NCI-H2196 (cell line): ENCODE results near the gene C16orf74.

ENCODE experiments used
- DNase-seq: peaks from one replicate; lab custom pipeline; 2025; ENCODE audit not compliant: unreplicated experiment; lab: John Stamatoyannopoulos, UW

The C16orf74 gene

GRCh38 chr16:85750827-85751697 is at the start of gene C16orf74:
Gene C16orf74, minus strand, starts transcription at chr16:85751096. Its CDS starts 15,879 bp downstream, at chr16:85735217.
- DNase-seq = peak; percentile 29

- DNase-seq = no peak
Measured at GRCh38 chr16:85800321-85800669, 49.4 kb upstream of the C16orf74 start.

DNA sequence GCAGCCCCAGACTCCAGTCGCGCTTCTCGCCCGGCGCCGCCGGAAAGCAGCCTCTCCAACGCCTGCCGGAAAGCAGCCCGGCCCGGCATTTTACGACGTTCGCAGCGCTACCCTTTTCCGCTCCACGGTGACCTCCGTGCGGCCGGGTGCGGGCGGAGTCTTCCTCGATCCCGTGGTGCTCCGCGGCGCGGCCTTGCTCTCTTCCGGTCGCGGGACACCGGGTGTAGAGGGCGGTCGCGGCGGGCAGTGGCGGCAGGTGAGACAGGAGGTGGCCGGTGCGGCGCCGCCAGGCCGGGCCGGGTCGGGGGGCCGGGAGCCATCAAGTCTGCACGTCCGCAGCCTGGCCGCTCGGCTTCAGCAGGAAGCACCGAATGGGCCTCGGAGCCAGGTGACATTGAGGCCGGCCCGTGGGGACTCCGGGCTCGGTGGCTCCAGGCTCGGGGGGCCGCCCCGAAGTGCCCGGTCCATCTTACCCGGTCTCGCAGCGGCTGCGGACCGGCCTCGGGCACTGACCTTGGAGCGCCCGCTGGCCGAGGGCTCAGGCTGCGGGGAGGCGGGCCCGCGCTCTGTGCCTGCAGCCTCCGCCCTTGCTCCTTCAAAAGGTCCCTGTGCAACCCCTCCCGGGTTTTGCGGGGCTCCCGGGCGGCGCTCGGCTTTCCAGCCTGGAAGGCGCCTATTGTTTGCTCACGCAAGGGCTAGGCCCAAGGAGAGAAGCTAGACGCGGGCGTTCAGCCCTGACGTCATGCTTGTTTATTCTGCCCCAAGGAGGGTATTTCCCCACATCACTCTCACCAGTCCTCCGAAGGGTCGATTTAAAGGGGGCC is 48.8 kb upstream of the C16orf74 start, which contains the start of the genes COX4I1 and EMC8:
COX4I1 (plus strand) TSS at position 199 of the 824 bp plus-strand sequence. CDS start 1,511 bp downstream, outside the sequence.
EMC8 (minus strand) TSS at position 48 of the 824 bp plus-strand sequence. CDS start 249 bp downstream, outside the sequence.
- peak; percentile 80 for DNase-seq

DNA sequence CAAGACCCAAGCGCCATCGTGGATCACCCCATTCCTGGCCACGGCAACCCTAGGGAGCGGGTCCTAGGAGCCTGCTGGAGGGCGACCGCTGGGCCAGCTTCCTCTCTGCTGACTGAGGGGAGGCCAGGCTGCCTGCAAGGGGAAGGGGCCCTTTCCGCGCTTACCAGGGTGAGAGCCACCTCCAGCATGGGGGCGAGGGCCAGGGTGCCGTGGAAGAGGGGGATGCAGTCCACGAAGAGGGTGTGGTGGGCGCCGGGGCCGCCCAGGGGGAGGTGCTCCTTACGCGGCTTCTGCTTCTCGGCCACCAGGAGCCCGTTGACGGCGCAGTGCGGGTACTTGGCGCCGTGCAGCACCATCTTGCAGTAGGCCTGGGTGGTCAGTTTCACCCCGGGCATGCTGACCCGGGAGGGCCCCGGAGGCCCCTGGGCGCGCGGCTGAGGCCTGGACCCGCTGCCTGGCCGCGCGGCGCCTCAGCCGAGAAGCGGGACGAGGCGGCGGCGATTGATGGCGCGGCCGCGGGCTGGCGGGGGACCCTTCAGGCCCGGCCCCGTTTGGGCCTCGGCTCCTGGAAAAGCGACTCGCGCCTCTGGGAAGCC is 48.1 kb upstream of the C16orf74 start:
- DNase-seq = no peak

DNA sequence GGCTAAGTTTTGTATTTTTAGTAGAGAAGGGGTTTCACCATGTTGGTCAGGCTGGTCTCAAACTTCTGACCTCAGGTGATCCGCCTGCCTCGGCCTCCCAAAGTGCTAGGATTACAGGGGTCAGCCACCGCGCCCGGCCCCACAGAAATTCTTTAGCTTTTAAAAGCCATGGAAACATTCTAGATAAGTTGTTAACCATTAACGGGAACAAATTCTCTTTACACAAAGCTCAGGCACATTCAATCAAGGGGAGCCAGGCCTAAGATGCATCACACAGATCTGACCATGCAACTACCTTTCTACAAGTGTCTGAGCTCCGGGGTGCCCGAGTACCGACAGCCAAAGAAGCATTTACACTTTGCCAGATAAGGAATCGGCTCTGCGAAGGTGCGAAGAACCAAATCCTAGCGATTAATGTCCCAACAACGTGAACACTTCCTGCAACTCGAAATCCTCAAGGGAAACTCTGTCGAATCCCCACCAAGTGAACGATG is 47.4 kb upstream of the C16orf74 start:
- DNase-seq = no peak

DNA sequence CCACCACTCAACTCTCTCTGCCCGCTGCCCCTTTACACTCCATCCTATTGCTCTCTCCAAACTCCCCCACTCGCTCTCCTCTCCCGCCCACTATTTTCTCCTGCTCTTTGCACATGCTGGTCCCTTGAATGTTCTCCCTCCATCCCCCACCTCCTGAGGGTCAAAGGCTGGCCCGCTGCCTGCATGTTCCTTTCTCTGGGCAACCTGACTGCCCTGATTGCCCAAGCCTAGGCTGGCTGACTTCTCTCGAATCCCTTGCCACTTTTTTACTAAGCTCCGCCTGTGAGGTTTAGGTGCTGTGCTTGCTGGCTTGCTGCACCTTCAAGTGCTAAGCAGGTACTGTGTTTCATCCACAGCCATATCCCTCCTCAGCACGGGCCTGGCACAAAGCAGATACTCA is 45.7 kb upstream of the C16orf74 start:
- no peak for DNase-seq

- DNase-seq = no peak
Measured at GRCh38 chr16:85796152-85796551, 45.3 kb upstream of the C16orf74 start.

DNA sequence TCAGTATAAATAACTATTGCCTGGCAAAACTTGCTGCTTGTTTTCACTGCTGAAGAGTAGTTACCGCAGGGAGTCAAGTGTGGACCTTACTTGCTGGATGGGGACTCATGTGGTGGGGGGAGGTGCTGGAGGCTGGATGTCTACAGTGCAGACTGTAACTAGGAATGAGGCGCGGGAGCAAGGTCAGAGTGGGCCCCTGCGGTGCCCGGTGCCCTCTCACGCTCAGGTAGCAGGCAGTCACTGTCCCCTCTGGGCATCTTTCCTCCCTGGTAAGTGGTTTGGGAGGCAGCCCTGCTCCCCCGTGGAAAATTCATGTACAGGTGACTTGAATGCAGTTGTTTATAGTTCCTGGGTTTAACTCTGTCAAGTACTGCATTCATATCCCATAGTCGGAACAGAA is 43.8 kb upstream of the C16orf74 start:
- DNase-seq = no peak

- no peak for DNase-seq
Measured at GRCh38 chr16:85793662-85794298, 42.9 kb upstream of the C16orf74 start.

DNA sequence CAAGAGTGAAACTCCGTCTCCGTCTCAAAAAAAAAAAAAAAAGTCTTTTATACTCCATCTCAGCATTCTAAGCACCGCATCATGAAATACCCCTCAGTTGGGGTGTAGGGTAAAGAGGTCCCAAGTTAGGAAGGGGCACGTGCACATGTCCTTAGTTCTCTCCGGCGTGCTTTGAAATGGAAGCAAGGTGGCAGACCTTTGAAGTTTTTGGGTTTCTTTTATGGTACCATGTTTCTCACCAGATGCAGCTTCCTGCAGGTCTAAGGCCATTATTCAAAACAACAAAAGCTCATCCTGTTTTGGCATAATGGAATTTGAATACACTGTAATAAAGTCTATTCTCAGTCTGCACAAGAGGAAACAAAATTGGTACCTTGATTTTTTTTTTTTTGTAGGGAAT is 38.9 kb upstream of the C16orf74 start:
- no peak for DNase-seq

GRCh38 chr16:85788819-85789218 is 37.9 kb upstream of the C16orf74 start:
- no peak for DNase-seq

- DNase-seq = no peak
Measured at GRCh38 chr16:85785927-85786326, 35.0 kb upstream of the C16orf74 start.

- DNase-seq = no peak
Measured at GRCh38 chr16:85784813-85785212, 33.9 kb upstream of the C16orf74 start.

DNA sequence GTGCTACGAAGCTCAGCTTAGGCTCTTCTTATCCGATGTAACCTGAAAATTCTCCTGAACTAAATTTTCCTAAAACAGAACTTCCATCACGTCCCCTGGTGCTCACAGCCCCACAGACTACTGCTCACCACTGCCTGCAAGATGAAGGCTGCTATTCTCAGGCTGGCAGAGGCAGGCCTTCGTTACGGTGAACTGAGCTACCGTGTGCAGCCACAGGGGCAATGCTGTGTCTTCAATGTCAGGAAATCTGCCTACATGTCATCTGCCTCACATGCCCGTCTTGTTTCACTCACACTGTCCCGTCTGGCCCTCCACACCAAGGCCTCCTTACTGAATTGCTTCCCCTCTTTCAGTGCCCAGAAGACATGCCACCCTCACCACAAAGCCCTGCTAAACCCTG is 32.5 kb upstream of the C16orf74 start:
- DNase-seq = no peak

DNA sequence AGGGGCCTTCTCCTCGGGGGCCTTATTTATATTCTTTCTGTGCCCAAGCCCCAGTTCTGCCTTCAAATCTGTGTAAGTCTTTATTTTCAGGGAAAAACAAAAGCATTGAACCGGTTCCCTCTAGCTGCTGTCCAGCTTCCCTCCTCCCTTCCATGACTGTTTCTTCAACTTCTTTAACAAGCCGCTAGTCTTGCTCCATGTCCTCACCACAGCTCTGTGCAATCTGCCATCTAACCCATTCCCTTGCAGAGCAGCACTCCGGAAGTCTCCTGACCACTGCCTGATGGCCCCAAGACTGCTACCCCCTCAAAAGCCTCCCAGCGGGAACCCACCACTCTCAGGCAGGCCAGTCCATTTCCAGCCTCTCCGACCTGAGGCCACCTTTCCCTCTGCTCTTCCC is 31.6 kb upstream of the C16orf74 start:
- no peak for DNase-seq

DNA sequence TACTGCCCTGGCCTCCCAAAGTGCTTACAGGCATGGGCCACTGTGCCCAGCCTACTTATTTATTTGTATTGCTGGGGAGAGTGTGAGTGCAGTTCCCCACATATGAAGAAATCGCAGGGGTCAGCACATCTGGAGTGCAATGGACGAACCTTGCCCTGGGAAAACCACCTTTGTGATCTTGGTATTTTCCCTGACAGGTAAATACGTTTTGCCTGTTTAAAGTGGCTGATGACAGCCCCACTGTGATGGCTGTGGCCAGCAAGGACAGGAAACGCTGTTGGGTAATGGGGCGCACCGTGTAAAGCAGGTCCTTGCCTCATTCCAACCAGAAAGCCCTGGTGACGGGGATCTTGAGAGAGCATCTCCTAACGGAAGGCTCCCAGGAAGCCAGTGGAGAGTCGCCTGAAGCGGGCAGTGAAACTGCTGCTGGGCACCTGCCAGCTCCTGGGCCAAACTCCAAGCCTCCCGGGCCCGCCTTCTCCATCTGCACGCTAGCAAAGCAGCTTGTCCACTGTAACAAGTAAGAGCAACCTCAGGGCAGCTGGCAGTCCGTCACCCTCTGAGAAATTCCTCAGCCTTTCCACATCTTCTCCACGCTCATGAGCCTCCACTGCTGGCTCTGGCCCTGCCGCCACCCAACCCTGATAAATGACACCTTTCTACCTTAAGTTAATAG is 30.9 kb upstream of the C16orf74 start:
- peak; percentile 34 for DNase-seq

DNA sequence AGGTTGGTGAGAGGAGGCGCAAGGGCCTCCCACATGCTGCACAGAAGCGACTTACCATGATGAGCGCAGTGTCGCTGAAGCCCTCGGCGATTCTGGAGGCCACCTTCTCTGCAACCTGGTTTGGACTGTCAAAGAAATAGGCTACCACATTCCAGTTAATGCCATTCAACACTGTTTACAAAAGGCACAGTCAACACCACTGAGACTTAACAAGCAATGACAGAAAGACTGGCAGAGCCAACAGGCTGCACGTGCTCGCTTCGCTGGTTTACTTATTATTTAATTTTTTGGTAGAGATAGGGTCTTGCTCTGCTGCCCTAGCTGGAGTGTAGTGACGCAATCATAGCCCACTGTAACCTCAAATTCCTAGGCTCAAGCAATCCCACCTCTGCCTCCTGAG is 30.3 kb upstream of the C16orf74 start:
- no peak for DNase-seq

DNA sequence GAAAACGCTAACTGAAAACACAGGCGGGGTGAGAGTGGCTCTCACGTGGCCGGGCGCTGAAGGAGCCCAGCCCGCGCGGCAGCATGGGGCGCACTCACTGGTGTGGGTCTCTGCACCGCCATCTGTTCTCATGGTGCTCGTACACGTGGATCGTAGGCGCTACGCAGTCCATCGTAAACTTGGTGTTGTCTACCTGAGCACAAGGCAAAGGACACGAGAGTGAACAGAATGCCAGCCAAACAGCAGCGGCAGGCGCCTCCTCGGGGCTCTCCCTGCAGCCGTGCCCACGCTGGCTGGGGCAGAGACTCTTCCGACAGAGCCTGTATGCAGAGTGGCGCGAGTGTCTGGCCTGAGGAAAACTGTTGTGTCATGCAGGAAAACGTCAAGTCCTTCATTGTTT is 29.4 kb upstream of the C16orf74 start:
- DNase-seq = no peak

GRCh38 chr16:85778873-85779272 is 28.0 kb upstream of the C16orf74 start:
- DNase-seq = no peak

DNA sequence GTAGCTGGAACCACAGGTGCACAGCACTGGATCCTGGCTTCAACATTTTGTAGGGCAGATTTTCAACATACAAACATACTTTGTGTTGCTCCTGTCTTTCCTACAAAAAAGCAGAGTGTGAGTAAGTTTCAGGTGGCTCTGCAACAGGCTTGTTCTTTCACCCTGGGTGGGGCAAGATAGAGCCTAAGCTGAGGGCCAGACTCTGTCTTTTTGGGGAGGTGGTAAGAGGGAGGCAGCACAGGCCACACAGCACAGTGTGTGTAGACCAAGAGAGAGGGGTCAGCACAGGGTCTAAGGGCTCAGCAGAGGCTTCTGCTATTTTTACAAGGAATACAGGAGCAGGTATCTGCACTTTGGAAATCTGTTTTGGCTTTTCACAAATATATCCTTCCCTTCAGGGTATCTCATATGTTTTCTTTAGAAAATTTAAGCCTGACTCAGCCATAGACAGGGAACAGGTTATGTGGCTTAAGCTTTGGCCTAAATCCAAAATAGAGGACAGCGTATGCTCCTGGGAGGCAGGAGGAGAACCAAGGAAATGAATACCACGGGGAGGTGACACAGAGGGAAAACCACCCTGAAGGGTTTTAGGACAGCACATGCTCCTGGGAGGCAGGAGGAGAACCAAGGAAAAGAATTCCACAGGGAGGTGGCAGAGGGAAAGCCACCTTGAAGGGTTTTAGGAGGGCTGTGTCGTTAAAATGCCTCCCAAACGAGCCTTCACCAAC is 26.9 kb upstream of the C16orf74 start:
- peak; percentile 4 for DNase-seq
